ENCODE measurements around the gene CORIN. TPM values are rescaled to one million over a fixed set of nuclear protein-coding genes. Genes with fewer than 3 reads are reported as not detected.
"Not testable (repeated sequence)": the region's sequence is repeated elsewhere in the genome, so short reads cannot be mapped to it uniquely, and the experiment has no call there.

The CORIN gene
- total and polyA plus RNA-seq, 10 of the 15 experiments (the other 5 are each of a cell fraction or from before 2014, with no cell fraction given) = 0.02 to 0.45 (median 0.09) TPM; not detected in 3

GRCh38 chr4:47550899-47551548 is 286.8 kb downstream of the CORIN start:
- SMC1A ChIA-PET (ENCODE audit: uncharacterized antibody, unreplicated experiment) = interaction anchor here (0.6 to 1.5 kb wide), 4 partner anchors 8 to 41 kb away, joined by 3 to 5 read pairs (median 4); no protein-coding TSS in a partner anchor
- no peak for TF ChIP-seq RCOR1 (conservative IDR thresholded peaks at IDR 0.05; ENCODE audit: low read depth, low read length)
- TF ChIP-seq NR2F1 (conservative IDR thresholded peaks at IDR 0.05) = no peak
- no peak for TF ChIP-seq SREBF1 (IDR thresholded peaks at IDR 0.05; ENCODE audit: low read length)
- TF ChIP-seq SIN3A (IDR thresholded peaks at IDR 0.05; ENCODE audit: low read depth, low read length) = no peak
- TF ChIP-seq FOS (IDR thresholded peaks at IDR 0.05; ENCODE audit: borderline replicate concordance, extremely low read depth, insufficient read length) = no peak
- no peak for TF ChIP-seq SUPT20H (IDR thresholded peaks at IDR 0.05; ENCODE audit: borderline replicate concordance, control insufficient read depth, low read depth, low read length)
- TF ChIP-seq, protein P1, sequence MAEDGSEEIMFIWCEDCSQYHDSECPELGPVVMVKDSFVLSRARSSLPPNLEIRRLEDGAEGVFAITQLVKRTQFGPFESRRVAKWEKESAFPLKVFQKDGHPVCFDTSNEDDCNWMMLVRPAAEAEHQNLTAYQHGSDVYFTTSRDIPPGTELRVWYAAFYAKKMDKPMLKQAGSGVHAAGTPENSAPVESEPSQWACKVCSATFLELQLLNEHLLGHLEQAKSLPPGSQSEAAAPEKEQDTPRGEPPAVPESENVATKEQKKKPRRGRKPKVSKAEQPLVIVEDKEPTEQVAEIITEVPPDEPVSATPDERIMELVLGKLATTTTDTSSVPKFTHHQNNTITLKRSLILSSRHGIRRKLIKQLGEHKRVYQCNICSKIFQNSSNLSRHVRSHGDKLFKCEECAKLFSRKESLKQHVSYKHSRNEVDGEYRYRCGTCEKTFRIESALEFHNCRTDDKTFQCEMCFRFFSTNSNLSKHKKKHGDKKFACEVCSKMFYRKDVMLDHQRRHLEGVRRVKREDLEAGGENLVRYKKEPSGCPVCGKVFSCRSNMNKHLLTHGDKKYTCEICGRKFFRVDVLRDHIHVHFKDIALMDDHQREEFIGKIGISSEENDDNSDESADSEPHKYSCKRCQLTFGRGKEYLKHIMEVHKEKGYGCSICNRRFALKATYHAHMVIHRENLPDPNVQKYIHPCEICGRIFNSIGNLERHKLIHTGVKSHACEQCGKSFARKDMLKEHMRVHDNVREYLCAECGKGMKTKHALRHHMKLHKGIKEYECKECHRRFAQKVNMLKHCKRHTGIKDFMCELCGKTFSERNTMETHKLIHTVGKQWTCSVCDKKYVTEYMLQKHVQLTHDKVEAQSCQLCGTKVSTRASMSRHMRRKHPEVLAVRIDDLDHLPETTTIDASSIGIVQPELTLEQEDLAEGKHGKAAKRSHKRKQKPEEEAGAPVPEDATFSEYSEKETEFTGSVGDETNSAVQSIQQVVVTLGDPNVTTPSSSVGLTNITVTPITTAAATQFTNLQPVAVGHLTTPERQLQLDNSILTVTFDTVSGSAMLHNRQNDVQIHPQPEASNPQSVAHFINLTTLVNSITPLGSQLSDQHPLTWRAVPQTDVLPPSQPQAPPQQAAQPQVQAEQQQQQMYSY (CRISPR knock-in tag; IDR thresholded peaks at IDR 0.05) = no peak
- H3K9ac ChIP-seq (ENCODE audit: control insufficient read depth, insufficient read depth, low read length) = no peak overlapping the region
- no peak overlapping the region for H3K27ac ChIP-seq (ENCODE audit: control insufficient read depth, insufficient read depth)
- BruUV-seq (replicated peaks) = no TSS peak
- no peak overlapping the region for H3K4me2 ChIP-seq (ENCODE audit: control insufficient read depth, insufficient read depth)
- no peaks in the 10 kb centered on the region for H3K9me3 ChIP-seq (replicated peaks; ENCODE audit: control insufficient read depth, insufficient read depth, low read length)
- H3K79me2 ChIP-seq (ENCODE audit: control insufficient read depth, insufficient read depth, low read length) = no peaks in the 10 kb centered on the region
- intact Hi-C loops (cut with micrococcal nuclease; ENCODE audit: unreplicated experiment) = no loop called here
- CTCF ChIA-PET = interaction anchor here (0.7 kb wide), 1 partner anchor 16 kb away, joined by 3 read pairs; no protein-coding TSS in a partner anchor
- H3K4me1 ChIP-seq (ENCODE audit: control insufficient read depth, insufficient read depth, low read length) = no peaks in the 10 kb centered on the region
- in situ Hi-C loops (cut with MboI) = no loop called here
- 95% methylated on average over 7 of the region's 7 CpGs for WGBS (ENCODE audit: insufficient coverage, insufficient replicate concordance, low lambda C conversion rate, missing lambda C conversion rate)
- H3K36me3 ChIP-seq (ENCODE audit: control insufficient read depth in 2 of 2, insufficient read depth in 2 of 2, low read length in 1 of 2) = peaks cover 2 to 6% of the 10 kb centered on the region in 2 experiments
- no peaks in the 10 kb centered on the region for H4K20me1 ChIP-seq (ENCODE audit: control insufficient read depth, insufficient read depth)
- POLR2A ChIA-PET = interaction anchor here (0.6 to 0.9 kb wide), 2 partner anchors 13 to 421 kb away, joined by 3 to 5 read pairs; no protein-coding TSS in a partner anchor
- no peaks in the 10 kb centered on the region for H3K27me3 ChIP-seq (replicated peaks in 1 of 2; ENCODE audit: control insufficient read depth in 2 of 2, insufficient read depth in 2 of 2, low read length in 1 of 2)
- no peak overlapping the region for H2AFZ ChIP-seq (ENCODE audit: control insufficient read depth, low read depth, low read length)
- FAIRE-seq (no peak), ATAC-seq (no peak), DNase-seq (ENCODE audit: low read depth, low spot score) (no peak)
- H3K4me3 ChIP-seq = no peak overlapping the region
- RAD21 ChIA-PET (ENCODE audit: unreplicated experiment) = no interaction called here

- ATAC-seq; FAIRE-seq; RAD21 ChIA-PET (ENCODE audit: unreplicated experiment); CTCF ChIA-PET; in situ Hi-C loops (cut with MboI); intact Hi-C loops (cut with micrococcal nuclease; ENCODE audit: unreplicated experiment); H3K9me3 ChIP-seq (replicated peaks; ENCODE audit: control insufficient read depth, insufficient read depth, low read length); DNase-seq (ENCODE audit: low read depth, low spot score); BruUV-seq (replicated peaks); H3K9ac ChIP-seq (ENCODE audit: control insufficient read depth, insufficient read depth, low read length); H3K4me2 ChIP-seq (ENCODE audit: control insufficient read depth, insufficient read depth); H3K27ac ChIP-seq (ENCODE audit: control insufficient read depth, insufficient read depth); H4K20me1 ChIP-seq (ENCODE audit: control insufficient read depth, insufficient read depth); H3K4me1 ChIP-seq (ENCODE audit: control insufficient read depth, insufficient read depth, low read length); H3K27me3 ChIP-seq (replicated peaks in 1 of 2; ENCODE audit: control insufficient read depth in 2 of 2, insufficient read depth in 2 of 2, low read length in 1 of 2); H3K36me3 ChIP-seq (ENCODE audit: control insufficient read depth in 2 of 2, insufficient read depth in 2 of 2, low read length in 1 of 2); H2AFZ ChIP-seq (ENCODE audit: control insufficient read depth, low read depth, low read length); H3K79me2 ChIP-seq (ENCODE audit: control insufficient read depth, insufficient read depth, low read length); H3K4me3 ChIP-seq: not testable (repeated sequence)
- WGBS (ENCODE audit: insufficient coverage, insufficient replicate concordance, low lambda C conversion rate, missing lambda C conversion rate) = 73% methylated on average over 7 of the region's 7 CpGs
- ChIA-PET SMC1A (ENCODE audit: uncharacterized antibody, unreplicated experiment) (interaction anchor here (0.6 to 1.2 kb wide), 3 partner anchors 9 to 40 kb away, joined by 3 to 5 read pairs (median 4); no protein-coding TSS in a partner anchor), POLR2A (interaction anchor here (1.0 kb wide), 1 partner anchor 9 kb away, joined by 4 read pairs; no protein-coding TSS in a partner anchor)
These were observed 287.5 kb downstream of the CORIN start for GRCh38 chr4:47550357-47550756.

Data from GM12878 (cell line).